Left ventricle myocardium inferior (tissue), 1 donor: ENCODE data around the gene SMIM43. TPM values are rescaled to one million over a fixed set of nuclear protein-coding genes. Genes with fewer than 3 reads are reported as not detected.

Experiments
- DNase-seq: peaks from one replicate; pipeline ENCODE4 v3.0.0-alpha.2; 2020
- H3K27ac ChIP-seq: fragments of 200-600 bp; replicated peaks from 2 replicates; pipeline ENCODE4 v1.8.0; 2021
- H3K27me3 ChIP-seq: fragments of 200-600 bp; 2 replicates; pipeline ENCODE4 v1.8.0; 2021; ENCODE audit warnings: low read depth
- H3K36me3 ChIP-seq: fragments of 200-600 bp; 2 replicates; pipeline ENCODE4 v1.8.0; 2021
- H3K4me1 ChIP-seq: fragments of 200-600 bp; 2 replicates; pipeline ENCODE4 v1.8.0; 2021
- H3K4me3 ChIP-seq: fragments of 200-600 bp; 2 replicates; pipeline ENCODE4 v1.8.0; 2021; ENCODE audit warnings: mild to moderate bottlenecking, moderate library complexity
- H3K9me3 ChIP-seq: fragments of 200-600 bp; replicated peaks from 2 replicates; pipeline ENCODE4 v1.8.0; 2021
- CTCF ChIP-seq: fragments of 200-600 bp; IDR thresholded peaks from 2 replicates; pipeline ENCODE4 v1.8.0; 2021; ENCODE audit warnings: antibody characterized with exemption, mild to moderate bottlenecking, borderline replicate concordance
- intact Hi-C: fragments of 100-400 bp; cut with micrococcal nuclease; formaldehyde crosslinking; loops from one replicate; pipeline ENCODE4 v1.11.0; 2022
- total RNA-seq: library from RNA; stranded (reverse); fragmentation: NEBNext Ultra II Directional; extraction: Animal tissue kit (Norgen Biotek cat#: 25700); gene quantifications from one replicate; pipeline ENCODE4 v1.2.1, GENCODE V29; 2021
- donor health status: DM: no; HTN: yes; CAD: no; lungs with severe emphysema.

Gene SMIM43
- total RNA-seq, 1 donor from 2014 or later: not detected

- Histone ChIP-seq H3K36me3 (no peaks in the 10 kb centered on the region), H3K27me3 (peaks cover 19% of the 10 kb centered on the region), H3K9me3 (no peaks in the 10 kb centered on the region), H3K4me1 (no peaks in the 10 kb centered on the region), H3K27ac (no peak overlapping the region), H3K4me3 (no peak overlapping the region)
- no peak for TF ChIP-seq CTCF
- intact Hi-C loops: loop anchor here (2.0 kb wide), 1 partner anchor 32 kb away; no protein-coding TSS in a partner anchor
- no peak for DNase-seq
These were observed 29.7 kb upstream of the SMIM43 start for GRCh38 chr4:121794505-121795188.

- H3K36me3 ChIP-seq: no peaks in the 10 kb centered on the region
- no peak overlapping the region for H3K27ac ChIP-seq
- no peak for DNase-seq
- no peak overlapping the region for H3K4me3 ChIP-seq
- H3K4me1 ChIP-seq: no peaks in the 10 kb centered on the region
- no peak for TF ChIP-seq CTCF
- intact Hi-C loops: no loop called here
- peaks cover 22% of the 10 kb centered on the region for H3K27me3 ChIP-seq
- H3K9me3 ChIP-seq: no peaks in the 10 kb centered on the region
These were observed 28.0 kb upstream of the SMIM43 start for GRCh38 chr4:121792966-121793365.

GRCh38 chr4:121791481-121791880 is 26.5 kb upstream of the SMIM43 start:
- Histone ChIP-seq H3K4me1 (no peaks in the 10 kb centered on the region), H3K27me3 (peaks cover 34% of the 10 kb centered on the region)
- intact Hi-C loops: no loop called here

GRCh38 chr4:121790976-121791375 is 26.0 kb upstream of the SMIM43 start:
- no peaks in the 10 kb centered on the region for H3K36me3 ChIP-seq
- H3K4me3 ChIP-seq: no peak overlapping the region
- intact Hi-C loops: no loop called here
- TF ChIP-seq CTCF: no peak
- H3K9me3 ChIP-seq: no peaks in the 10 kb centered on the region
- peaks cover 34% of the 10 kb centered on the region for H3K27me3 ChIP-seq
- H3K27ac ChIP-seq: no peak overlapping the region
- H3K4me1 ChIP-seq: peaks cover under 1% of the 10 kb centered on the region
- no peak for DNase-seq

More at GRCh38 chr4:121791481-121791880, 26.5 kb upstream of the SMIM43 start:
- Histone ChIP-seq H3K9me3 (no peaks in the 10 kb centered on the region), H3K36me3 (no peaks in the 10 kb centered on the region), H3K4me3 (no peak overlapping the region), H3K27ac (no peak overlapping the region)
- no peak for TF ChIP-seq CTCF
- DNase-seq: no peak

GRCh38 chr4:121789960-121790829 is 25.2 kb upstream of the SMIM43 start:
- peaks cover 9% of the 10 kb centered on the region for H3K4me1 ChIP-seq
- H3K27me3 ChIP-seq: peaks cover 34% of the 10 kb centered on the region
- H3K9me3 ChIP-seq: no peaks in the 10 kb centered on the region
- DNase-seq: no peak
- no peaks in the 10 kb centered on the region for H3K36me3 ChIP-seq
- intact Hi-C loops: no loop called here
- TF ChIP-seq CTCF: no peak
- H3K4me3 ChIP-seq: no peak overlapping the region
- no peak overlapping the region for H3K27ac ChIP-seq
